Esophagus (tissue), 2 donors: ENCODE data around the gene SUPT20H. TPM values are rescaled to one million over a fixed set of nuclear protein-coding genes. Genes with fewer than 3 reads are reported as not detected.
"Not testable (repeated sequence)": the region's sequence is repeated elsewhere in the genome, so short reads cannot be mapped to it uniquely, and the experiment has no call there.

ENCODE experiments used
- H3K27ac ChIP-seq, 2 donors: one replicate each; pipeline ENCODE4 v1.5.1; 2013; ENCODE audit warnings: low read depth in 2 of 2, mild to moderate bottlenecking in 2 of 2, inconsistent platforms in 1 of 2, low read length in 1 of 2, moderate library complexity in 1 of 2
- H3K27me3 ChIP-seq, 2 donors: one replicate each; pipeline ENCODE4 v1.6.1; 2013; ENCODE audit warnings: low read length in 2 of 2, control low read depth in 1 of 2, mild to moderate bottlenecking in 1 of 2; ENCODE audit not compliant: insufficient read depth in 2 of 2, control insufficient read depth in 1 of 2
- H3K36me3 ChIP-seq, 2 donors: one replicate each; pipeline ENCODE4 v1.6.1; 2013; ENCODE audit warnings: low read length in 1 of 2; ENCODE audit not compliant: control insufficient read depth in 2 of 2, insufficient read depth in 2 of 2
- H3K4me1 ChIP-seq, 2 donors: one replicate each; pipeline ENCODE4 v1.6.1; 2013; ENCODE audit warnings: low read length in 1 of 2; ENCODE audit not compliant: control insufficient read depth in 2 of 2, insufficient read depth in 2 of 2
- H3K4me3 ChIP-seq, 2 donors: one replicate each; pipeline ENCODE4 v1.5.1; 2013; ENCODE audit warnings: low read length in 2 of 2, mild to moderate bottlenecking in 2 of 2, low read depth in 1 of 2, moderate library complexity in 1 of 2
- H3K9me3 ChIP-seq, 2 donors: one replicate each; pipeline ENCODE4 v1.6.1; 2013; ENCODE audit warnings: mild to moderate bottlenecking in 2 of 2, low read depth in 1 of 2, low read length in 1 of 2, moderate library complexity in 1 of 2; ENCODE audit not compliant: control insufficient read depth in 2 of 2, insufficient read depth in 1 of 2
- WGBS, 2 donors: extraction: QIAGEN DNeasy Blood & Tissue Kit; methylation state at CpG; one replicate each; pipeline ENCODE4 v1.1.7; 2013; 5-methylcytosine and 5-hydroxymethylcytosine counted together
- polyA plus RNA-seq, 2 donors: library from polyadenylated mRNA; stranded (reverse); fragments of 200-250 nt; gene quantifications; one replicate each; pipeline ENCODE4 v1.2.3, GENCODE V29; 2013
- donor health status: healthy with polysubstance abuse.
- donor health status: Bipolar disorder and iron deficiency.

The SUPT20H gene
- polyA plus RNA-seq, 2 donors, result 16.2 to 16.6 TPM

- 93 to 98% methylated on average over 3 of the region's 3 CpGs for WGBS, 2 donors
- not testable (repeated sequence) for H3K4me3 ChIP-seq
Observed at GRCh38 chr13:37053111-37053510, 6.4 kb downstream of the SUPT20H start.

GRCh38 chr13:37049810-37050209 lies 9.7 kb downstream of the SUPT20H start:
- Histone ChIP-seq H3K4me3 (no peak overlapping the region), H3K36me3 (no peaks in the 10 kb centered on the region), H3K27me3 (no peaks in the 10 kb centered on the region), H3K27ac (no peak overlapping the region), H3K9me3 (no peaks in the 10 kb centered on the region), H3K4me1 (no peaks in the 10 kb centered on the region)
- 61 to 70% methylated on average over 1 of the region's 1 CpG for WGBS, 2 donors

More at GRCh38 chr13:37053111-37053510, 6.4 kb downstream of the SUPT20H start:
- H3K36me3 ChIP-seq, H3K9me3 ChIP-seq, H3K27ac ChIP-seq, H3K4me1 ChIP-seq, H3K27me3 ChIP-seq: not testable (repeated sequence)

- WGBS, 2 donors, result 89% methylated on average over 3 of the region's 3 CpGs
- Histone ChIP-seq H3K9me3 (no peaks in the 10 kb centered on the region), H3K36me3 (peaks cover 4 to 5% of the 10 kb centered on the region in 2 donors), H3K4me3 (no peak overlapping the region), H3K4me1 (no peaks in the 10 kb centered on the region), H3K27me3 (no peaks in the 10 kb centered on the region), H3K27ac (no peak overlapping the region)
Observed at GRCh38 chr13:37047846-37048245, 11.6 kb downstream of the SUPT20H start.

- Histone ChIP-seq H3K27me3 (no peaks in the 10 kb centered on the region), H3K4me3 (no peak overlapping the region), H3K9me3 (no peaks in the 10 kb centered on the region), H3K4me1 (no peaks in the 10 kb centered on the region), H3K27ac (no peak overlapping the region), H3K36me3 (peaks cover 4 to 10% of the 10 kb centered on the region in 2 donors)
- 77 to 86% methylated on average over 2 of the region's 2 CpGs for WGBS, 2 donors
Observed at GRCh38 chr13:37047032-37047431, 12.5 kb downstream of the SUPT20H start.

GRCh38 chr13:37046062-37046461 lies 13.4 kb downstream of the SUPT20H start:
- WGBS, 2 donors, result 97 to 99% methylated on average over 1 of the region's 1 CpG
- Histone ChIP-seq H3K9me3 (no peaks in the 10 kb centered on the region), H3K4me3 (no peak overlapping the region), H3K27ac (no peak overlapping the region), H3K27me3 (no peaks in the 10 kb centered on the region), H3K4me1 (no peaks in the 10 kb centered on the region), H3K36me3 (peaks cover 6 to 10% of the 10 kb centered on the region in 2 donors)

- Histone ChIP-seq H3K9me3 (no peaks in the 10 kb centered on the region), H3K27me3 (no peaks in the 10 kb centered on the region), H3K27ac (no peak overlapping the region), H3K4me3 (no peak overlapping the region), H3K36me3 (peaks cover 6 to 11% of the 10 kb centered on the region in 2 donors), H3K4me1 (no peaks in the 10 kb centered on the region)
Observed at GRCh38 chr13:37040789-37041188, 18.7 kb downstream of the SUPT20H start.

- no peaks in the 10 kb centered on the region for H3K9me3 ChIP-seq
- H3K36me3 ChIP-seq, result peaks cover 11 to 18% of the 10 kb centered on the region in 2 donors
Observed at GRCh38 chr13:37039896-37040295, 19.6 kb downstream of the SUPT20H start.

GRCh38 chr13:37037241-37037640 lies 22.2 kb downstream of the SUPT20H start:
- 96 to 97% methylated on average over 3 of the region's 3 CpGs for whole genome bisulfite sequencing, 2 donors
- Histone ChIP-seq H3K4me3 (no peak overlapping the region), H3K27me3 (no peaks in the 10 kb centered on the region), H3K9me3 (no peaks in the 10 kb centered on the region), H3K36me3 (peaks cover 7 to 12% of the 10 kb centered on the region in 2 donors), H3K27ac (no peak overlapping the region), H3K4me1 (no peaks in the 10 kb centered on the region)

More at GRCh38 chr13:37039896-37040295, 19.6 kb downstream of the SUPT20H start:
- Histone ChIP-seq H3K4me1 (no peaks in the 10 kb centered on the region), H3K4me3 (no peak overlapping the region), H3K27ac (no peak overlapping the region), H3K27me3 (no peaks in the 10 kb centered on the region)

- no peaks in the 10 kb centered on the region for H3K4me1 ChIP-seq
- H3K9me3 ChIP-seq, result no peaks in the 10 kb centered on the region
- peaks cover 0 to 3% of the 10 kb centered on the region in 2 donors for H3K36me3 ChIP-seq
- no peak overlapping the region for H3K4me3 ChIP-seq
- no peak overlapping the region for H3K27ac ChIP-seq
- no peaks in the 10 kb centered on the region for H3K27me3 ChIP-seq
- 94 to 95% methylated on average over 4 of the region's 4 CpGs for WGBS, 2 donors
Observed at GRCh38 chr13:37029617-37030016, 29.9 kb downstream of the SUPT20H start.

GRCh38 chr13:37027639-37028038 lies 31.8 kb downstream of the SUPT20H start:
- peaks cover 0 to 3% of the 10 kb centered on the region in 2 donors for H3K36me3 ChIP-seq
- H3K4me1 ChIP-seq, result no peaks in the 10 kb centered on the region
- H3K27me3 ChIP-seq, result no peaks in the 10 kb centered on the region
- H3K27ac ChIP-seq, result no peak overlapping the region
- 85% methylated on average over 2 of the region's 2 CpGs for WGBS, 2 donors
- H3K4me3 ChIP-seq, result no peak overlapping the region
- H3K9me3 ChIP-seq, result no peaks in the 10 kb centered on the region
